H1 (cell line): ENCODE results near the gene FBLIM1. TPM values are rescaled to one million over a fixed set of nuclear protein-coding genes. Genes with fewer than 3 reads are reported as not detected.
A peak's percentile ranks its signal among the peaks of the same experiment; 100 is the strongest.

Source experiments
- CTCF ChIA-PET: fragments of 300-600 bp; sonication (Branson Sonifier 250); formaldehyde crosslinking; loops from one replicate; lab custom pipeline; 2021; ENCODE audit not compliant: partially characterized antibody; lab: Charles Lee
- POLR2A ChIA-PET: fragments of 300-600 bp; sonication (Branson Sonifier 250); formaldehyde crosslinking; loops from one replicate; lab custom pipeline; 2021; ENCODE audit warnings: inconsistent platforms; ENCODE audit not compliant: partially characterized antibody; lab: Charles Lee
- DNase-seq, 2 experiments: peaks; one replicate each; pipeline versions ENCODE4 v3.0.0 to v3.0.0-alpha.2; 2010 to 2022; ENCODE audit warnings: low spot score in 2 of 2, low read depth in 1 of 2, mixed read lengths in 1 of 2
- FAIRE-seq: peaks from 2 replicates; lab custom pipeline; 2011; peaks lifted over from hg19 to GRCh38; lab: Jason Lieb, UNC
- H2AFZ ChIP-seq: 2 replicates; pipeline ENCODE4 v1.8.1; 2012; ENCODE audit warnings: low read length, inconsistent platforms
- H2AK5ac ChIP-seq: 2 replicates; pipeline ENCODE4 v1.6.1; 2013; ENCODE audit warnings: low read depth, low read length
- H2BK120ac ChIP-seq: replicated peaks from 2 replicates; pipeline ENCODE3; 2013; ENCODE audit warnings: low read depth, low read length, inconsistent platforms
- H2BK12ac ChIP-seq: 2 replicates; pipeline ENCODE4 v1.6.1; 2013; ENCODE audit warnings: low read depth, low read length
- H2BK15ac ChIP-seq: 2 replicates; pipeline ENCODE4 v1.6.1; 2013; ENCODE audit warnings: low read length
- H2BK20ac ChIP-seq: 2 replicates; pipeline ENCODE4 v1.6.1; 2013; ENCODE audit warnings: low read length
- H2BK5ac ChIP-seq: 2 replicates; pipeline ENCODE4 v1.6.1; 2013; ENCODE audit warnings: low read depth, low read length
- H3K14ac ChIP-seq: 2 replicates; pipeline ENCODE4 v1.6.1; 2013; ENCODE audit warnings: inconsistent platforms; ENCODE audit not compliant: insufficient read length
- H3K18ac ChIP-seq: 2 replicates; pipeline ENCODE4 v1.6.1; 2013; ENCODE audit warnings: low read length; ENCODE audit errors: extremely low read depth
- H3K23ac ChIP-seq: 2 replicates; pipeline ENCODE4 v1.6.1; 2013; ENCODE audit warnings: inconsistent platforms; ENCODE audit not compliant: insufficient read length
- H3K23me2 ChIP-seq: 2 replicates; pipeline ENCODE4 v1.6.1; 2013; ENCODE audit warnings: low read depth, low read length
- H3K27ac ChIP-seq: 2 replicates; pipeline ENCODE4 v1.6.1; 2011; ENCODE audit warnings: low read depth, low read length, inconsistent platforms
- H3K27me3 ChIP-seq, 4 experiments: replicated peaks in 1 of 4; 1 replicate in 1 of 4; 2 replicates in 3 of 4; pipeline versions ENCODE4 v1.6.1 to v1.8.1; 2011 to 2013; ENCODE audit warnings: low read length in 3 of 4, mild to moderate bottlenecking in 3 of 4, inconsistent platforms in 2 of 4, mixed read lengths in 2 of 4, moderate library complexity in 1 of 4; ENCODE audit not compliant: control insufficient read depth in 3 of 4, insufficient read depth in 3 of 4; ENCODE audit errors: extremely low read depth in 1 of 4
- H3K36me3 ChIP-seq, 4 experiments: 2 replicates each; pipeline versions ENCODE4 v1.6.1 to v1.8.1; 2011 to 2013; ENCODE audit warnings: mild to moderate bottlenecking in 4 of 4, low read length in 3 of 4, moderate library complexity in 2 of 4, control low read depth in 1 of 4, inconsistent platforms in 1 of 4; ENCODE audit not compliant: insufficient read depth in 4 of 4, control insufficient read depth in 2 of 4
- H3K4ac ChIP-seq: replicated peaks from 2 replicates; pipeline ENCODE3; 2013; ENCODE audit warnings: low read length, low read depth, mixed read lengths, inconsistent platforms; ENCODE audit not compliant: insufficient read length
- H3K4me1 ChIP-seq, 4 experiments: replicated peaks in 1 of 4; 1 replicate in 1 of 4; 2 replicates in 3 of 4; pipeline versions ENCODE4 v1.6.1 to v1.8.1; 2011 to 2013; ENCODE audit warnings: low read length in 3 of 4, inconsistent platforms in 2 of 4, mixed read lengths in 1 of 4; ENCODE audit not compliant: insufficient read depth in 4 of 4, control insufficient read depth in 3 of 4
- H3K4me2 ChIP-seq, 2 experiments: 2 replicates each; pipeline versions ENCODE4 v1.6.1 to v1.8.1; 2011 to 2013; ENCODE audit warnings: low read depth in 2 of 2, low read length in 2 of 2, control low read depth in 1 of 2, inconsistent platforms in 1 of 2, mild to moderate bottlenecking in 1 of 2; ENCODE audit not compliant: insufficient read depth in 1 of 2
- H3K4me3 ChIP-seq, 4 experiments: fragments of 200-600, 300-600 bp in 1 of 4; sonication (generic), shearing (Covaris generic), sonication (Bioruptor Twin) in 1 of 4; 2 replicates each; pipeline versions ENCODE4 v1.5.1 to v1.8.1; 2011 to 2016; ENCODE audit warnings: low read length in 4 of 4, low read depth in 3 of 4, control low read depth in 2 of 4, inconsistent platforms in 2 of 4, mild to moderate bottlenecking in 2 of 4, mixed read lengths in 1 of 4, moderate library complexity in 1 of 4; ENCODE audit not compliant: insufficient read depth in 2 of 4; ENCODE audit errors: extremely low read depth in 1 of 4
- H3K56ac ChIP-seq: replicated peaks from 2 replicates; pipeline ENCODE3; 2013; ENCODE audit warnings: low read depth, mild to moderate bottlenecking, mixed read lengths, low read length, inconsistent platforms; ENCODE audit not compliant: insufficient read length
- H3K79me1 ChIP-seq: 2 replicates; pipeline ENCODE4 v1.6.1; 2013; ENCODE audit warnings: low read depth, low read length, control low read depth
- H3K79me2 ChIP-seq, 2 experiments: 2 replicates each; pipeline versions ENCODE4 v1.6.1 to v1.8.1; 2012 to 2013; ENCODE audit warnings: low read length in 2 of 2, mild to moderate bottlenecking in 2 of 2, inconsistent platforms in 1 of 2; ENCODE audit not compliant: insufficient read depth in 2 of 2, control insufficient read depth in 1 of 2
- H3K9ac ChIP-seq, 4 experiments: replicated peaks in 1 of 4; 1 replicate in 1 of 4; 2 replicates in 3 of 4; pipeline versions ENCODE4 v1.6.1 to v1.8.1; 2011 to 2013; ENCODE audit warnings: low read depth in 3 of 4, low read length in 3 of 4, control low read depth in 2 of 4, mild to moderate bottlenecking in 2 of 4, moderate library complexity in 2 of 4, inconsistent platforms in 1 of 4; ENCODE audit errors: extremely low read depth in 1 of 4
- H3K9me3 ChIP-seq, 2 experiments: 2 replicates each; pipeline versions ENCODE4 v1.6.1 to v1.8.1; 2012 to 2013; ENCODE audit warnings: mild to moderate bottlenecking in 2 of 2, moderate library complexity in 2 of 2, control low read depth in 1 of 2, inconsistent platforms in 1 of 2, low read depth in 1 of 2, low read length in 1 of 2, mixed read lengths in 1 of 2; ENCODE audit not compliant: insufficient read depth in 2 of 2
- H4K20me1 ChIP-seq, 2 experiments: replicated peaks in 1 of 2; 2 replicates each; pipeline versions ENCODE3 to v1.8.1; 2011 to 2013; ENCODE audit warnings: inconsistent platforms in 2 of 2, low read length in 2 of 2, mild to moderate bottlenecking in 1 of 2; ENCODE audit not compliant: insufficient read depth in 2 of 2, control insufficient read depth in 1 of 2
- H4K5ac ChIP-seq: 2 replicates; pipeline ENCODE4 v1.6.1; 2013; ENCODE audit warnings: low read length, low read depth, mixed read lengths, inconsistent platforms; ENCODE audit not compliant: insufficient read length
- H4K8ac ChIP-seq: 2 replicates; pipeline ENCODE4 v1.8.0; 2013; ENCODE audit warnings: mild to moderate bottlenecking, moderate library complexity, low read length, inconsistent platforms; ENCODE audit not compliant: insufficient read depth; ENCODE audit errors: extremely low read depth
- H4K91ac ChIP-seq: replicated peaks from 2 replicates; pipeline ENCODE3; 2013; ENCODE audit warnings: low read length, mixed read lengths, inconsistent platforms; ENCODE audit not compliant: insufficient read length
- GTF2F1 ChIP-seq: IDR thresholded peaks from 2 replicates; pipeline ENCODE4 v1.6.1; 2012; ENCODE audit warnings: low read depth, low read length, improper control_type of control experiment, borderline replicate concordance
- KDM1A ChIP-seq: fragments of 200-600, 300-600 bp; sonication (generic); IDR thresholded peaks from 2 replicates; pipeline ENCODE4 v1.7.1; 2016; ENCODE audit warnings: mild to moderate bottlenecking, low read length, borderline replicate concordance
- RNF2 ChIP-seq: fragments of 200-900, 300-1000 bp; sonication (generic); IDR thresholded peaks from 2 replicates; pipeline ENCODE4 v1.7.1; 2016; ENCODE audit warnings: borderline replicate concordance, low read depth, mild to moderate bottlenecking, antibody characterized with exemption, low read length; ENCODE audit not compliant: poor library complexity, severe bottlenecking; ENCODE audit errors: missing control alignments
- SIX5 ChIP-seq: IDR thresholded peaks from 2 replicates; pipeline ENCODE4 v1.6.1; 2011; ENCODE audit warnings: mild to moderate bottlenecking, low read depth, low read length
- TCF12 ChIP-seq: IDR thresholded peaks from 2 replicates; pipeline ENCODE4 v1.6.1; 2011; ENCODE audit warnings: low read depth, mild to moderate bottlenecking, low read length
- WGBS, 2 experiments: shearing (Covaris generic) in 1 of 2; methylation state at CpG; one replicate each; pipeline versions ENCODE4 v1.1.6 to v1.1.7; 2013 to 2015; ENCODE audit warnings: low lambda C conversion rate in 2 of 2, mixed read lengths in 2 of 2, inconsistent platforms in 1 of 2, low coverage in 1 of 2, missing lambda C conversion rate in 1 of 2; ENCODE audit not compliant: insufficient replicate concordance in 2 of 2, insufficient coverage in 1 of 2, insufficient read length in 1 of 2; ENCODE audit errors: extremely low coverage in 1 of 2, missing lambda C conversion rate in 1 of 2; 5-methylcytosine and 5-hydroxymethylcytosine counted together
- polyA plus RNA-seq, 7 experiments: library from polyadenylated mRNA; depleted of rRNA in 3 of 7; stranded (reverse) in 5 of 7; unstranded in 2 of 7; fragments of >200 nt in 5 of 7; fragments of 200-250 nt in 2 of 7; gene quantifications; 1 replicate in 5 of 7; 2 replicates in 1 of 7; 4 replicates in 1 of 7; pipeline versions ENCODE4 v1.2.1 to v1.2.3, GENCODE V29; 2011 to 2013; ENCODE audit warnings: missing spikeins in 2 of 7, mixed read lengths in 2 of 7
- total RNA-seq: library from RNA; stranded (reverse); fragmentation: NEBNext Ultra II Directional; extraction: Animal tissue kit (Norgen Biotek cat#: 25700); gene quantifications from 2 replicates; pipeline ENCODE4 v1.2.1, GENCODE V29; 2021
- TF ChIP-seq, protein P1 (sequence below): IDR thresholded peaks from 2 replicates; pipeline ENCODE4 v1.6.1; 2012; ENCODE audit warnings: low read length, inconsistent platforms
- TF ChIP-seq, protein P2 (sequence below), 3 experiments: IDR thresholded peaks; 1 replicate in 2 of 3; 2 replicates in 1 of 3; pipeline versions ENCODE4 v1.5.1 to v1.6.1; 2011; ENCODE audit warnings: low read length in 3 of 3, mild to moderate bottlenecking in 3 of 3, inconsistent platforms in 2 of 3, low read depth in 1 of 3, moderate library complexity in 1 of 3; ENCODE audit not compliant: insufficient read depth in 1 of 3; ENCODE audit errors: control extremely low read depth in 1 of 3

Gene FBLIM1
- total and polyA plus RNA-seq, 2 of the 8 experiments (the other 6 are each of a cell fraction or from before 2014, with no cell fraction given): 66.6 to 66.7 TPM

DNA sequence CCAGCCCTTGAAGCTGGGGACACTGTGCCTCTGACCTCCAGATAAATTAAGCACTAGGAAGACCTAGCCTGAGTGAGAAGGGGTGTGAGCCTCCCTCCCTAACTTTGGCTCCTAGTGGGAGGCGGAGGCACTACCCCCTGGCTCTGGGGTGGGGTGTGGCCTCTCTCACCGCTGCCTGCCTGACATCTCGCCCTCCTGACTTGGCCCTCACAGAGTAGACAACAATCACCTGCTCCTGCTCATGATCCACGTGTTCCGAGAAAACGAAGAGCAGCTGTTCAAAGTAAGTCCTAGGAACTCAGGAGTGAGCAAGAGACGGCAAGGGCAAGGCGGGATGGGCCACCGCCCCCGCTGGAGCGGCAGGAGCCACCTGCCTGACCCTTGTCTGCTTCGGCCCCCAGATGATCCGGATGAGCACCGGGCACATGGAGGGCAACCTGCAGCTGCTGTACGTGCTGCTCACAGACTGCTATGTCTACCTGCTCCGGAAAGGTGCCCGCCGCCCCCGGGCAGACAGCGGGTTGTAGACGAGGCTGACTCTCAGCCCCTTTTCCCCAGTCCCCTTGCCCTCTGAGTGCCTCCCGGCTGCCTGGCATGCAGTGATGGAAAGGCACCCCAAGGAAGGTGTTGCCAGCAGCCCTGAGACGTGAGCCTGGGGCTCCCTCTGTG lies 30.6 kb upstream of the FBLIM1 start:
- CTCF ChIA-PET: interaction anchor here (0.5 to 1.2 kb wide), 2 partner anchors 46 to 768 kb away, joined by 3 read pairs; no protein-coding TSS in a partner anchor
- Histone ChIP-seq H4K8ac (peak overlapping the region; percentile 51), H3K23ac (no peak overlapping the region), H2BK120ac (no peak overlapping the region), H3K14ac (no peak overlapping the region), H3K9ac (no peak overlapping the region), H3K4me1 (no peaks in the 10 kb centered on the region), H2BK20ac (no peak overlapping the region), H4K91ac (no peak overlapping the region), H2AFZ (no peak overlapping the region), H3K23me2 (no peaks in the 10 kb centered on the region), H3K27me3 (no peaks in the 10 kb centered on the region; a peak in 1 of 7 replicates), H3K27ac (no peak overlapping the region), H3K4ac (no peak overlapping the region), H3K36me3 (peaks cover 4 to 20% (median 13%) of the 10 kb centered on the region in 4 experiments; a peak in 6 of 8 replicates), H4K5ac (no peak overlapping the region), H3K9me3 (no peaks in the 10 kb centered on the region), H2BK5ac (no peak overlapping the region), H3K4me2 (no peak overlapping the region), H2BK15ac (no peak overlapping the region), H3K18ac (no peak overlapping the region), H3K79me2 (no peaks in the 10 kb centered on the region), H4K20me1 (peaks cover 0 to 3% of the 10 kb centered on the region in 2 experiments), H3K56ac (no peak overlapping the region), H3K79me1 (no peaks in the 10 kb centered on the region), H2BK12ac (no peak overlapping the region), H2AK5ac (no peak overlapping the region), H3K4me3 (no peak overlapping the region)
- 93% methylated on average over 22 of the region's 23 CpGs; no CpG with 5 or more reads in 1 of the 2 experiments for WGBS, 2 experiments
- POLR2A ChIA-PET: interaction anchor here (0.6 kb wide), 1 partner anchor 90 kb away, joined by 3 read pairs; no protein-coding TSS in a partner anchor
- no peak for DNase-seq
- FAIRE-seq: no peak
- TF ChIP-seq, protein P1, sequence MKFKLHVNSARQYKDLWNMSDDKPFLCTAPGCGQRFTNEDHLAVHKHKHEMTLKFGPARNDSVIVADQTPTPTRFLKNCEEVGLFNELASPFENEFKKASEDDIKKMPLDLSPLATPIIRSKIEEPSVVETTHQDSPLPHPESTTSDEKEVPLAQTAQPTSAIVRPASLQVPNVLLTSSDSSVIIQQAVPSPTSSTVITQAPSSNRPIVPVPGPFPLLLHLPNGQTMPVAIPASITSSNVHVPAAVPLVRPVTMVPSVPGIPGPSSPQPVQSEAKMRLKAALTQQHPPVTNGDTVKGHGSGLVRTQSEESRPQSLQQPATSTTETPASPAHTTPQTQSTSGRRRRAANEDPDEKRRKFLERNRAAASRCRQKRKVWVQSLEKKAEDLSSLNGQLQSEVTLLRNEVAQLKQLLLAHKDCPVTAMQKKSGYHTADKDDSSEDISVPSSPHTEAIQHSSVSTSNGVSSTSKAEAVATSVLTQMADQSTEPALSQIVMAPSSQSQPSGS: no peak
- TF ChIP-seq GTF2F1 (no peak), TCF12 (no peak), SIX5 (no peak), RNF2 (no peak), KDM1A (no peak)
- TF ChIP-seq, protein P2, sequence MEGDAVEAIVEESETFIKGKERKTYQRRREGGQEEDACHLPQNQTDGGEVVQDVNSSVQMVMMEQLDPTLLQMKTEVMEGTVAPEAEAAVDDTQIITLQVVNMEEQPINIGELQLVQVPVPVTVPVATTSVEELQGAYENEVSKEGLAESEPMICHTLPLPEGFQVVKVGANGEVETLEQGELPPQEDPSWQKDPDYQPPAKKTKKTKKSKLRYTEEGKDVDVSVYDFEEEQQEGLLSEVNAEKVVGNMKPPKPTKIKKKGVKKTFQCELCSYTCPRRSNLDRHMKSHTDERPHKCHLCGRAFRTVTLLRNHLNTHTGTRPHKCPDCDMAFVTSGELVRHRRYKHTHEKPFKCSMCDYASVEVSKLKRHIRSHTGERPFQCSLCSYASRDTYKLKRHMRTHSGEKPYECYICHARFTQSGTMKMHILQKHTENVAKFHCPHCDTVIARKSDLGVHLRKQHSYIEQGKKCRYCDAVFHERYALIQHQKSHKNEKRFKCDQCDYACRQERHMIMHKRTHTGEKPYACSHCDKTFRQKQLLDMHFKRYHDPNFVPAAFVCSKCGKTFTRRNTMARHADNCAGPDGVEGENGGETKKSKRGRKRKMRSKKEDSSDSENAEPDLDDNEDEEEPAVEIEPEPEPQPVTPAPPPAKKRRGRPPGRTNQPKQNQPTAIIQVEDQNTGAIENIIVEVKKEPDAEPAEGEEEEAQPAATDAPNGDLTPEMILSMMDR (IDR thresholded peaks at IDR 0.05; ENCODE audit: control extremely low read depth in 1 of 3, insufficient read depth in 1 of 3, low read depth in 1 of 3, low read length in 3 of 3): no peak
